HEK293T (cell line): ENCODE results near the gene ANXA7.

ENCODE experiments used
- BHLHE40 ChIP-seq: fragments of 450-650 bp; IDR thresholded peaks from 2 replicates; pipeline ENCODE4 v1.6.1; 2016; ENCODE audit warnings: mild to moderate bottlenecking, moderate library complexity, borderline replicate concordance
- CTBP1 ChIP-seq: fragments of 450-650 bp; IDR thresholded peaks from 2 replicates; pipeline ENCODE4 v1.6.1; 2016; ENCODE audit warnings: borderline replicate concordance
- ELF4 ChIP-seq: fragments of 450-650 bp; IDR thresholded peaks from 2 replicates; pipeline ENCODE4 v1.6.1; 2017; ENCODE audit warnings: antibody characterized with exemption
- PKNOX1 ChIP-seq: fragments of 450-650 bp; IDR thresholded peaks from 2 replicates; pipeline ENCODE4 v1.6.1; 2016
- SP1 ChIP-seq: fragments of 450-650 bp; IDR thresholded peaks from 2 replicates; pipeline ENCODE4 v1.6.1; 2017
- SUZ12 ChIP-seq: fragments of 450-650 bp; IDR thresholded peaks from 2 replicates; pipeline ENCODE4 v1.6.1; 2016; ENCODE audit warnings: mild to moderate bottlenecking
- ZNF384 ChIP-seq: fragments of 450-650 bp; IDR thresholded peaks from 2 replicates; pipeline ENCODE4 v1.6.1; 2016

DNA sequence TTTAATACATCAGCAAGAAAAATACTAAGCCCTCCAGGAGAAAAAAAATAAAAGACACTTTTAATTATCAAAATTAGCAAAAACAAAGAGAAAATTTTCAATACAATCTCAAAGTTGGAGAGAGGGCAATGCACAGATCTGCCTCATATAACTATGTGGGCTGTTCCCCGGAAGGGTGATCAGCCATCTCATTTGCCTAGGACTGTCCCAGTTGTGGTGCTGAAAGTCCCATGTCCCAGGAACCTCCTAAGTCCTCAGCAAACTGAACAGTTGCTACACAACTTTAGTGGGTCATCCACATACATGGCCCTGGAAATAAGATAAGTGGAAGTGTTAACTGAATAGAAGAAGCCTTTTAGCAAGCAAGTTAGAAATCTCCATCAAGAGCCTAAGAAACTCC is 69.6 kb downstream of the ANXA7 start:
- TF ChIP-seq PKNOX1 (no peak), BHLHE40 (no peak), SP1 (no peak), ELF4 (no peak), SUZ12 (no peak), CTBP1 (no peak), ZNF384 (no peak)
